Measurements from ENCODE around the gene KIRREL1.

Gene KIRREL1

GRCh38 chr1:158055854-158056253 lies 62.4 kb downstream of the KIRREL1 start:
- H3K9me3 ChIP-seq: no peaks in the 10 kb centered on the region
- H3K36me3 ChIP-seq: no peaks in the 10 kb centered on the region
- no peak overlapping the region for H3K27ac ChIP-seq
- TF ChIP-seq CTCF (IDR thresholded peaks at IDR 0.05): no peak
- no peaks in the 10 kb centered on the region for H3K4me1 ChIP-seq (ENCODE audit: control insufficient read depth in 1 of 2, insufficient read depth in 1 of 2, low read depth in 1 of 2, low read length in 1 of 2)
- H3K27me3 ChIP-seq: no peaks in the 10 kb centered on the region
- H3K4me3 ChIP-seq (ENCODE audit: low read depth in 1 of 2, low read length in 1 of 2): no peak overlapping the region

GRCh38 chr1:158056498-158056897 lies 63.1 kb downstream of the KIRREL1 start:
- no peak overlapping the region for H3K27ac ChIP-seq
- TF ChIP-seq CTCF (IDR thresholded peaks at IDR 0.05): no peak
- no peak overlapping the region for H3K4me3 ChIP-seq (ENCODE audit: low read depth in 1 of 2, low read length in 1 of 2)
- no peaks in the 10 kb centered on the region for H3K9me3 ChIP-seq
- no peaks in the 10 kb centered on the region for H3K27me3 ChIP-seq
- no peaks in the 10 kb centered on the region for H3K4me1 ChIP-seq (ENCODE audit: control insufficient read depth in 1 of 2, insufficient read depth in 1 of 2, low read depth in 1 of 2, low read length in 1 of 2)
- H3K36me3 ChIP-seq: no peaks in the 10 kb centered on the region

- Histone ChIP-seq H3K36me3 (no peaks in the 10 kb centered on the region), H3K27me3 (no peaks in the 10 kb centered on the region), H3K4me1 (ENCODE audit: control insufficient read depth in 1 of 2, insufficient read depth in 1 of 2, low read depth in 1 of 2, low read length in 1 of 2) (no peaks in the 10 kb centered on the region), H3K4me3 (ENCODE audit: low read depth in 1 of 2, low read length in 1 of 2) (no peak overlapping the region), H3K9me3 (no peaks in the 10 kb centered on the region), H3K27ac (no peak overlapping the region)
- TF ChIP-seq CTCF (IDR thresholded peaks at IDR 0.05): no peak
Measured at GRCh38 chr1:158058237-158058985, 65.0 kb downstream of the KIRREL1 start.

- H3K27me3 ChIP-seq: no peaks in the 10 kb centered on the region
- no peak overlapping the region for H3K27ac ChIP-seq
- no peak overlapping the region for H3K4me3 ChIP-seq (ENCODE audit: low read depth in 1 of 2, low read length in 1 of 2)
- no peak for TF ChIP-seq CTCF (IDR thresholded peaks at IDR 0.05)
- H3K9me3 ChIP-seq: no peaks in the 10 kb centered on the region
- no peaks in the 10 kb centered on the region for H3K4me1 ChIP-seq (ENCODE audit: control insufficient read depth in 1 of 2, insufficient read depth in 1 of 2, low read depth in 1 of 2, low read length in 1 of 2)
- H3K36me3 ChIP-seq: no peaks in the 10 kb centered on the region
Measured at GRCh38 chr1:158059984-158060383, 66.5 kb downstream of the KIRREL1 start.

- Histone ChIP-seq H3K27ac (no peak overlapping the region), H3K4me1 (ENCODE audit: control insufficient read depth in 1 of 2, insufficient read depth in 1 of 2, low read depth in 1 of 2, low read length in 1 of 2) (no peaks in the 10 kb centered on the region), H3K9me3 (no peaks in the 10 kb centered on the region), H3K4me3 (ENCODE audit: low read depth in 1 of 2, low read length in 1 of 2) (no peak overlapping the region), H3K27me3 (peaks cover 4% of the 10 kb centered on the region), H3K36me3 (no peaks in the 10 kb centered on the region)
- no peak for TF ChIP-seq CTCF (IDR thresholded peaks at IDR 0.05)
Measured at GRCh38 chr1:158062174-158062573, 68.7 kb downstream of the KIRREL1 start.

Measured in neutrophil (primary cell).